Measurements from ENCODE around the gene DNAH6.

- TF ChIP-seq CTCF (IDR thresholded peaks at IDR 0.05; ENCODE audit: low read depth, low read length) (no peak), EZH2phosphoT487 (IDR thresholded peaks at IDR 0.05; ENCODE audit: low read depth) (no peak)
Measured at GRCh38 chr2:84785950-84786349, 269.7 kb downstream of the DNAH6 start.

Measured in OCI-LY3 (cell line).